ENCODE data around the gene PWP1. TPM values are rescaled to one million over a fixed set of nuclear protein-coding genes. Genes with fewer than 3 reads are reported as not detected.

The PWP1 gene
- total and polyA plus RNA-seq, 2 of the 4 experiments (the other 2 are of a cell fraction) = 143 to 179 TPM

GRCh38 chr12:107760207-107760808 is 74.7 kb downstream of the PWP1 start:
- Histone ChIP-seq H4K91ac (ENCODE audit: insufficient read depth, low read depth, low read length) (peak overlapping the region; percentile 35), H3K27ac (ENCODE audit: insufficient read depth, low read length) (peak overlapping the region; percentile 66), H3K23ac (ENCODE audit: low read depth, low read length) (peak overlapping the region; percentile 98), H3K79me1 (ENCODE audit: low read depth in 1 of 2, low read length in 2 of 2) (peaks cover 13 to 18% of the 10 kb centered on the region in 2 experiments; a peak in 3 of 4 replicates), H3K4me3 (ENCODE audit: insufficient read depth, low read depth, low read length) (peak overlapping the region; percentile 89), H2BK20ac (ENCODE audit: low read depth, low read length) (no peak overlapping the region), H3K56ac (ENCODE audit: extremely low read depth, insufficient read depth, low read length) (no peak overlapping the region), H2BK15ac (ENCODE audit: low read depth, low read length) (no peak overlapping the region), H3K27me3 (ENCODE audit: control insufficient read depth, insufficient read depth, low read length) (peaks cover 2% of the 10 kb centered on the region; the same call in 1 of the 2 replicates), H3K9me3 (ENCODE audit: control insufficient read depth, insufficient read depth, low read length) (no peaks in the 10 kb centered on the region), H2AFZ (replicated peaks; ENCODE audit: low read length, poor library complexity) (peak overlapping the region; percentile 93), H4K5ac (ENCODE audit: low read depth, low read length) (peak overlapping the region; percentile 21; the same call in 1 of the 2 replicates), H2BK5ac (ENCODE audit: low read depth, low read length, poor library complexity, severe bottlenecking) (peak overlapping the region; percentile 26), H4K8ac (ENCODE audit: low read depth in 2 of 2, low read length in 2 of 2) (peak overlapping the region; percentile 1 to 41; a peak in 2 of 4 replicates), H3K4me2 (ENCODE audit: low read depth, low read length) (peak overlapping the region; percentile 96), H3K36me3 (ENCODE audit: control insufficient read depth, insufficient read depth, low read length) (peaks cover 10% of the 10 kb centered on the region), H3K4me1 (ENCODE audit: control insufficient read depth, insufficient read depth, low read length) (peaks cover 3% of the 10 kb centered on the region), H2BK120ac (ENCODE audit: low read depth, low read length) (no peak overlapping the region; the same call in 1 of the 2 replicates), H2AK9ac (replicated peaks; ENCODE audit: low read depth, low read length, poor library complexity) (peak overlapping the region; percentile 87), H4K20me1 (ENCODE audit: insufficient read depth, low read length) (peaks cover 24% of the 10 kb centered on the region; the same call in 1 of the 2 replicates), H3K4ac (ENCODE audit: low read depth, low read length) (peak overlapping the region; percentile 64), H3K18ac (ENCODE audit: low read depth, low read length) (no peak overlapping the region), H3K9me1 (ENCODE audit: insufficient read depth, low read length) (peaks cover 8% of the 10 kb centered on the region; the same call in 1 of the 2 replicates), H2AK5ac (ENCODE audit: low read depth, low read length) (peak overlapping the region; percentile 31; the same call in 1 of the 2 replicates), H3K14ac (replicated peaks; ENCODE audit: low read depth, low read length) (peak overlapping the region; percentile 64), H3K9ac (ENCODE audit: low read depth, low read length) (peak overlapping the region; percentile 95)
- dilution Hi-C loops (cut with HindIII; ENCODE audit: low sequenced_read_pairs, unreplicated experiment) (no loop called here), in situ Hi-C loops (cut with MboI; ENCODE audit: low sequenced_read_pairs) (no loop called here), intact Hi-C loops (cut with micrococcal nuclease) (no loop called here)
- ChIA-PET CTCF (no interaction called here), POLR2A (ENCODE audit: unreplicated experiment) (no interaction called here)
- ATAC-seq (ENCODE audit: low read depth) (peak; percentile 2; the same call in 1 of the 2 replicates), DNase-seq (peak; percentile 12)
- WGBS, 2 experiments (ENCODE audit: extremely low coverage in 2 of 2, insufficient read length in 1 of 2) = 0% methylated on average over 6 of the region's 30 CpGs; no CpG with 5 or more reads in 1 of the 2 experiments
- TF ChIP-seq MXI1 (IDR thresholded peaks at IDR 0.05; ENCODE audit: borderline replicate concordance, low read depth, low read length) = no peak; the same call in 1 of the 2 replicates
- TF ChIP-seq RCOR1 (IDR thresholded peaks at IDR 0.05; ENCODE audit: insufficient replicate concordance, low read length) = no peak
- TF ChIP-seq RFX5 (IDR thresholded peaks at IDR 0.05; ENCODE audit: low read depth, low read length) = no peak
- no peak for TF ChIP-seq POLR2A (IDR thresholded peaks at IDR 0.05; ENCODE audit: low read depth, low read length)
- TF ChIP-seq BHLHE40 (IDR thresholded peaks at IDR 0.05; ENCODE audit: low read depth, low read length) = peak; percentile 44; the same call in 1 of the 2 replicates
- TF ChIP-seq CEBPB (IDR thresholded peaks at IDR 0.05; ENCODE audit: low read depth, low read length) = no peak
- TF ChIP-seq USF2 (IDR thresholded peaks at IDR 0.05; ENCODE audit: low read depth, low read length) = peak; percentile 68
- no peak for TF ChIP-seq FOS (IDR thresholded peaks at IDR 0.05; ENCODE audit: low read depth, low read length)
- no peak for TF ChIP-seq RAD21 (IDR thresholded peaks at IDR 0.05; ENCODE audit: low read length)
- no peak for TF ChIP-seq CTCF (conservative IDR thresholded peaks at IDR 0.05; ENCODE audit: low read depth, low read length)
- no peak for TF ChIP-seq CHD1 (IDR thresholded peaks at IDR 0.05; ENCODE audit: low read depth, low read length)
- TF ChIP-seq ELK1 (IDR thresholded peaks at IDR 0.05; ENCODE audit: borderline replicate concordance, low read depth, low read length) = no peak
- TF ChIP-seq NFE2L2 (IDR thresholded peaks at IDR 0.05; ENCODE audit: low read depth, low read length) = no peak
- TF ChIP-seq MAZ (IDR thresholded peaks at IDR 0.05; ENCODE audit: borderline replicate concordance, low read depth, low read length) = no peak
- BruUV-seq (replicated peaks) = no TSS peak

All from IMR-90 (cell line).